GM19035 (cell line): ENCODE data around the gene TRIM61.

Source experiments
- ATAC-seq: cut with Tn5 transposase; IDR thresholded peaks from one replicate; pipeline ENCODE4 v1.9.1; 2021; ENCODE audit not compliant: unreplicated experiment

TRIM61 gene

GRCh38 chr4:164918956-164919355 is 58.5 kb downstream of the TRIM61 start:
- no peak for ATAC-seq
